Measurements from ENCODE around the gene TMEM37. TPM values are rescaled to one million over a fixed set of nuclear protein-coding genes. Genes with fewer than 3 reads are reported as not detected.

The TMEM37 gene
- total and polyA plus RNA-seq, 2 of the 13 experiments (the other 11 are each of a cell fraction or from before 2014, with no cell fraction given): 37.7 to 115 TPM

DNA sequence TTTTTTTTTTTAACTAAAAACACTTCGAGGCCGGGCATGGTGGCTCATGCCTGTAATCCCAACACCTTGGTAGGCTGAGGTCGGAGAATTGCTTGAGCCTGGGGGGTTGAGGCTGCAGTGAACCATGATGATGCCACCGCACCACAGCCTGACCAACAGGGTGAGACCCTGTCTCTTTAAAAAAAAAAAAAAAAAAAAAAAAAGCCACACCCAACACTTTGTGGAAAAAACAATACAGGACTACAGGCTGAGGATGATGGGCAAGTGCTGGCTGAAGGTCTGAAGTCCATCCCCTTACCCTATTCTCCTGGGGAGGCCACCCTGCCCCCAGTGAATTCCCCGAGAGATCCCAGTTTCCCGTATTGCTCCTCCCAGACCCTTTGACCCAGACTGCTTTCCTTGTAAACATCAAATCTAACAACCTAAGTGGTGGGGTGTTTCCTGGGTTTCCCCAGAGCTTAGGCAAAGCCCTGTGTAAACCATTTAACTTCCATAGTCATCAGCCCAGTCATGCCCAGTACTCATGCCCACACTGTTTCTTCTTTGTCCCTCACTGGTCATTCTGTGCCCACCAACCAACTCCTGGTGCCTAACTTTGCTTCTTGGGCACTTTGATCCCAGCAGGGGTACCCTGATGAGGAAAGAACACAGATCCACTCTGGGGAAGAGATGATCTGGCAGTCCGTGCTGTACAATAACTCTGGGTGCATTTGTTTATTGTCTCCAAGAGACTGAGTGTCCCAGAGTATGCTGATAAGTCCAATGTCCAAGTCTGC, 5.8 kb upstream of the TMEM37 start (continued):
- TF ChIP-seq, protein P1, sequence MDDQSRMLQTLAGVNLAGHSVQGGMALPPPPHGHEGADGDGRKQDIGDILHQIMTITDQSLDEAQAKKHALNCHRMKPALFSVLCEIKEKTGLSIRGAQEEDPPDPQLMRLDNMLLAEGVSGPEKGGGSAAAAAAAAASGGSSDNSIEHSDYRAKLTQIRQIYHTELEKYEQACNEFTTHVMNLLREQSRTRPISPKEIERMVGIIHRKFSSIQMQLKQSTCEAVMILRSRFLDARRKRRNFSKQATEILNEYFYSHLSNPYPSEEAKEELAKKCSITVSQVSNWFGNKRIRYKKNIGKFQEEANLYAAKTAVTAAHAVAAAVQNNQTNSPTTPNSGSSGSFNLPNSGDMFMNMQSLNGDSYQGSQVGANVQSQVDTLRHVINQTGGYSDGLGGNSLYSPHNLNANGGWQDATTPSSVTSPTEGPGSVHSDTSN (CRISPR knock-in tag; IDR thresholded peaks at IDR 0.05; ENCODE audit: borderline replicate concordance): no peak
- no peak for TF ChIP-seq ZNF546 (CRISPR knock-in tag; conservative IDR thresholded peaks at IDR 0.05)
- TF ChIP-seq JUNB (CRISPR knock-in tag; IDR thresholded peaks at IDR 0.05; ENCODE audit: borderline replicate concordance): no peak
- TF ChIP-seq ZNF235 (CRISPR knock-in tag; IDR thresholded peaks at IDR 0.05; ENCODE audit: borderline replicate concordance): no peak
- peak; percentile 63; the same call in 1 of the 2 replicates for TF ChIP-seq ARNTL (CRISPR knock-in tag; IDR thresholded peaks at IDR 0.05)
- peak; percentile 53 for TF ChIP-seq XRCC5 (optimal IDR thresholded peaks at IDR 0.05; ENCODE audit: low read length)
- TF ChIP-seq ELF1 (CRISPR knock-in tag; IDR thresholded peaks at IDR 0.05): peak; percentile 62
- TF ChIP-seq AHR (CRISPR knock-in tag; IDR thresholded peaks at IDR 0.05): peak; percentile 76; the same call in 1 of the 2 replicates
- TF ChIP-seq SP2 (CRISPR knock-in tag; IDR thresholded peaks at IDR 0.05): no peak
- TF ChIP-seq CHD2 (IDR thresholded peaks at IDR 0.05; ENCODE audit: low read depth, low read length): peak; percentile 30; the same call in 1 of the 2 replicates
- TF ChIP-seq ZNF691 (CRISPR knock-in tag; IDR thresholded peaks at IDR 0.05; ENCODE audit: borderline replicate concordance, low read depth): peak; percentile 88
- no peak for TF ChIP-seq ZNF451 (CRISPR knock-in tag; IDR thresholded peaks at IDR 0.05)
- TF ChIP-seq ONECUT2 (CRISPR knock-in tag; IDR thresholded peaks at IDR 0.05): no peak
- peak; percentile 61; the same call in 1 of the 3 replicates for TF ChIP-seq MXI1 (IDR thresholded peaks at IDR 0.05; ENCODE audit: borderline replicate concordance, low read depth, low read length)
- TF ChIP-seq TBX2 (CRISPR knock-in tag; IDR thresholded peaks at IDR 0.05; ENCODE audit: borderline replicate concordance): peak; percentile 64; the same call in 1 of the 2 replicates
- peak; percentile 74; the same call in 1 of the 2 replicates for TF ChIP-seq ZNF792 (CRISPR knock-in tag; IDR thresholded peaks at IDR 0.05)
- TF ChIP-seq, protein P2, sequence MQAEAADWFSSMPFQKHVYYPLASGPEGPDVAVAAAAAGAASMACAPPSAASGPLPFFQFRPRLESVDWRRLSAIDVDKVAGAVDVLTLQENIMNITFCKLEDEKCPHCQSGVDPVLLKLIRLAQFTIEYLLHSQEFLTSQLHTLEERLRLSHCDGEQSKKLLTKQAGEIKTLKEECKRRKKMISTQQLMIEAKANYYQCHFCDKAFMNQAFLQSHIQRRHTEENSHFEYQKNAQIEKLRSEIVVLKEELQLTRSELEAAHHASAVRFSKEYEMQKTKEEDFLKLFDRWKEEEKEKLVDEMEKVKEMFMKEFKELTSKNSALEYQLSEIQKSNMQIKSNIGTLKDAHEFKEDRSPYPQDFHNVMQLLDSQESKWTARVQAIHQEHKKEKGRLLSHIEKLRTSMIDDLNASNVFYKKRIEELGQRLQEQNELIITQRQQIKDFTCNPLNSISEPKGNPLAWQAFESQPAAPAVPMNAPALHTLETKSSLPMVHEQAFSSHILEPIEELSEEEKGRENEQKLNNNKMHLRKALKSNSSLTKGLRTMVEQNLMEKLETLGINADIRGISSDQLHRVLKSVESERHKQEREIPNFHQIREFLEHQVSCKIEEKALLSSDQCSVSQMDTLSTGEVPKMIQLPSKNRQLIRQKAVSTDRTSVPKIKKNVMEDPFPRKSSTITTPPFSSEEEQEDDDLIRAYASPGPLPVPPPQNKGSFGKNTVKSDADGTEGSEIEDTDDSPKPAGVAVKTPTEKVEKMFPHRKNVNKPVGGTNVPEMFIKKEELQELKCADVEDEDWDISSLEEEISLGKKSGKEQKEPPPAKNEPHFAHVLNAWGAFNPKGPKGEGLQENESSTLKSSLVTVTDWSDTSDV (CRISPR knock-in tag; IDR thresholded peaks at IDR 0.05): no peak
- TF ChIP-seq ZBTB10 (CRISPR knock-in tag; IDR thresholded peaks at IDR 0.05; ENCODE audit: borderline replicate concordance): peak; percentile 79; the same call in 1 of the 2 replicates
- peak in 1 of 2 experiments; percentile 96; a peak in 2 of 4 replicates for TF ChIP-seq EP300 (IDR thresholded peaks at IDR 0.05; ENCODE audit: low read depth in 2 of 2, low read length in 2 of 2)
- TF ChIP-seq EP300 (CRISPR knock-in tag; IDR thresholded peaks at IDR 0.05; ENCODE audit: borderline replicate concordance): peak; percentile 91
- TF ChIP-seq SKI (IDR thresholded peaks at IDR 0.05; ENCODE audit: partially characterized antibody): peak; percentile 97
- no peak for TF ChIP-seq GLI4 (CRISPR knock-in tag; IDR thresholded peaks at IDR 0.05; ENCODE audit: borderline replicate concordance)

Measured in HepG2 (cell line).